ENCODE data around the gene ZC2HC1B. TPM values are rescaled to one million over a fixed set of nuclear protein-coding genes. Genes with fewer than 3 reads are reported as not detected.

The ZC2HC1B gene
- total and polyA plus RNA-seq, 10 of the 15 experiments (the other 5 are each of a cell fraction or from before 2014, with no cell fraction given) = 0.09 to 0.36 (median 0.31) TPM; not detected in 5

DNA sequence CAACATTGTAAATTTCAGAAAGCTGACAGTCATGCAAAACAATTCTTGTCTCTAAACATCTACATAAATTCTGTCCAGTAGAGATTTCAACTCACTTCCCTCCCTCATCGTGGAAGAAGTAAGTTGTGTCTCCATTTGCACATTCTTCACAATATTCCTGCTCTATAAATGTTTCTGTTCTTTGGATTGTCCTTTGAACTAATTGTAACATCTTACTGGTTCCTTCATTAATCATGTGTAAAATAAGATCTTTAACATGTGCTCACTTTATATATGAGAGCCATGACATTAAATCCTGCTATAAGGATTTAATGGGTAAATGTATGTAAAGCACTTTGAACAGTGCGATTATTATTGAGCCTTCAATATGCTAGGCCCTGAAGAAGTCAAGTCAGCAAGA lies 28.1 kb upstream of the ZC2HC1B start:
- SMC1A ChIA-PET (ENCODE audit: uncharacterized antibody, unreplicated experiment) = interaction anchor here (1.1 kb wide), 1 partner anchor 261 kb away, joined by 3 read pairs; no protein-coding TSS in a partner anchor

More for the DNA sequence above, 28.1 kb upstream of the ZC2HC1B start:
- H4K20me1 ChIP-seq (ENCODE audit: control insufficient read depth, insufficient read depth) = no peaks in the 10 kb centered on the region
- H2AFZ ChIP-seq (ENCODE audit: control insufficient read depth, low read depth, low read length) = no peak overlapping the region
- ChIA-PET CTCF (interaction anchor here (0.6 to 2.3 kb wide), 3 partner anchors 8 to 188 kb away, joined by 3 to 5 read pairs (median 3); partner anchors contain the start of gene LTV1), POLR2A (interaction anchor here (0.7 kb wide), 1 partner anchor 163 kb away, joined by 3 read pairs; no protein-coding TSS in a partner anchor), RAD21 (ENCODE audit: unreplicated experiment) (no interaction called here)
- H3K4me3 ChIP-seq = no peak overlapping the region
- WGBS (ENCODE audit: insufficient coverage, insufficient replicate concordance, low lambda C conversion rate, missing lambda C conversion rate) = 98% methylated on average over 2 of the region's 2 CpGs
- H3K9me3 ChIP-seq (replicated peaks; ENCODE audit: control insufficient read depth, insufficient read depth, low read length) = no peaks in the 10 kb centered on the region
- H3K36me3 ChIP-seq (ENCODE audit: control insufficient read depth in 2 of 2, insufficient read depth in 2 of 2, low read length in 1 of 2) = no peaks in the 10 kb centered on the region
- FAIRE-seq = no peak
- H3K9ac ChIP-seq (ENCODE audit: control insufficient read depth, insufficient read depth, low read length) = no peak overlapping the region
- intact Hi-C loops (cut with micrococcal nuclease; ENCODE audit: unreplicated experiment) = no loop called here
- H3K79me2 ChIP-seq (ENCODE audit: control insufficient read depth, insufficient read depth, low read length) = no peaks in the 10 kb centered on the region
- TF ChIP-seq, protein P1, sequence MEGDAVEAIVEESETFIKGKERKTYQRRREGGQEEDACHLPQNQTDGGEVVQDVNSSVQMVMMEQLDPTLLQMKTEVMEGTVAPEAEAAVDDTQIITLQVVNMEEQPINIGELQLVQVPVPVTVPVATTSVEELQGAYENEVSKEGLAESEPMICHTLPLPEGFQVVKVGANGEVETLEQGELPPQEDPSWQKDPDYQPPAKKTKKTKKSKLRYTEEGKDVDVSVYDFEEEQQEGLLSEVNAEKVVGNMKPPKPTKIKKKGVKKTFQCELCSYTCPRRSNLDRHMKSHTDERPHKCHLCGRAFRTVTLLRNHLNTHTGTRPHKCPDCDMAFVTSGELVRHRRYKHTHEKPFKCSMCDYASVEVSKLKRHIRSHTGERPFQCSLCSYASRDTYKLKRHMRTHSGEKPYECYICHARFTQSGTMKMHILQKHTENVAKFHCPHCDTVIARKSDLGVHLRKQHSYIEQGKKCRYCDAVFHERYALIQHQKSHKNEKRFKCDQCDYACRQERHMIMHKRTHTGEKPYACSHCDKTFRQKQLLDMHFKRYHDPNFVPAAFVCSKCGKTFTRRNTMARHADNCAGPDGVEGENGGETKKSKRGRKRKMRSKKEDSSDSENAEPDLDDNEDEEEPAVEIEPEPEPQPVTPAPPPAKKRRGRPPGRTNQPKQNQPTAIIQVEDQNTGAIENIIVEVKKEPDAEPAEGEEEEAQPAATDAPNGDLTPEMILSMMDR (IDR thresholded peaks at IDR 0.05 in 2 of 3, conservative IDR thresholded peaks at IDR 0.05 in 1 of 3; ENCODE audit: control insufficient read depth in 2 of 3, extremely low read depth in 1 of 3, insufficient read depth in 1 of 3, low read depth in 3 of 3, low read length in 3 of 3) = no peak
- TF ChIP-seq PAX5 (IDR thresholded peaks at IDR 0.05; ENCODE audit: borderline replicate concordance, low read depth, low read length) (no peak), STAT1 (conservative IDR thresholded peaks at IDR 0.05) (no peak), MTA2 (IDR thresholded peaks at IDR 0.05; ENCODE audit: low read depth) (no peak), CEBPB (IDR thresholded peaks at IDR 0.05; ENCODE audit: borderline replicate concordance in 1 of 2, low read depth in 2 of 2, low read length in 2 of 2) (no peak), NFIC (IDR thresholded peaks at IDR 0.05; ENCODE audit: low read depth, low read length) (no peak)
- TF ChIP-seq, protein P2, sequence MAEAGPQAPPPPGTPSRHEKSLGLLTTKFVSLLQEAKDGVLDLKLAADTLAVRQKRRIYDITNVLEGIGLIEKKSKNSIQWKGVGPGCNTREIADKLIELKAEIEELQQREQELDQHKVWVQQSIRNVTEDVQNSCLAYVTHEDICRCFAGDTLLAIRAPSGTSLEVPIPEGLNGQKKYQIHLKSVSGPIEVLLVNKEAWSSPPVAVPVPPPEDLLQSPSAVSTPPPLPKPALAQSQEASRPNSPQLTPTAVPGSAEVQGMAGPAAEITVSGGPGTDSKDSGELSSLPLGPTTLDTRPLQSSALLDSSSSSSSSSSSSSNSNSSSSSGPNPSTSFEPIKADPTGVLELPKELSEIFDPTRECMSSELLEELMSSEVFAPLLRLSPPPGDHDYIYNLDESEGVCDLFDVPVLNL (IDR thresholded peaks at IDR 0.05; ENCODE audit: low read depth, low read length) = no peak
- H3K27me3 ChIP-seq (replicated peaks in 1 of 2; ENCODE audit: control insufficient read depth in 2 of 2, insufficient read depth in 2 of 2, low read length in 1 of 2) = no peaks in the 10 kb centered on the region
- in situ Hi-C loops (cut with MboI) = no loop called here
- no peak for ATAC-seq
- no TSS peak for BruUV-seq (replicated peaks)
- H3K4me1 ChIP-seq (ENCODE audit: control insufficient read depth, insufficient read depth, low read length) = no peaks in the 10 kb centered on the region
- no peak for DNase-seq (ENCODE audit: low read depth, low spot score)
- no peak overlapping the region for H3K27ac ChIP-seq (ENCODE audit: control insufficient read depth, insufficient read depth)
- no peak overlapping the region for H3K4me2 ChIP-seq (ENCODE audit: control insufficient read depth, insufficient read depth)
